Measurements from ENCODE around the gene CYS1. TPM values are rescaled to one million over a fixed set of nuclear protein-coding genes. Genes with fewer than 3 reads are reported as not detected.

Gene CYS1
- total and polyA plus RNA-seq, 2 of the 13 experiments (the other 11 are each of a cell fraction or from before 2014, with no cell fraction given): 0.04 TPM; not detected in 1

DNA sequence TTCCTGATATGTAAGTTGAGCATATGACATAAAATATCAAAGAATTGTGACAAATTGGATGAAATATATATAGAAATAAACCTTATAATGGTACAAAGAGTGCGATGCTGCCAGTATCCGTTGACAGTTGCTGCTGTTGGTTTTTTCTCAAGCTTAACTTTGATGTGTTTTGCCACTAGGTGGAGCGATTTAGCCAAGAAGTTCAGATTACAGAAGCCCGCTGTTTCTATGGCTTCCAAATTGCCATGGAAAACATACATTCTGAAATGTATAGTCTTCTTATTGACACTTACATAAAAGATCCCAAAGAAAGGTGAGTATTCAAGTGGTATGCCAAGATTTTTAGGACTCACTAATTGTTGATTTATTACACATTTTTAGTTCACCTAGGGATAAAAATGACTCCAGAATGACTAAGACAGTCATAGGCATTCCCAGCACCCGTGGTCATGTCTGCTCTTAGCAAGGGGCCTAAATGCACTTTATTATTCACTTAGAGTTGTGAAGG lies 44.4 kb upstream of the CYS1 start (continued):
- TF ChIP-seq HMG20B (CRISPR knock-in tag; conservative IDR thresholded peaks at IDR 0.05) (no peak), TP53 (CRISPR knock-in tag; conservative IDR thresholded peaks at IDR 0.05) (no peak), ZNF230 (CRISPR knock-in tag; IDR thresholded peaks at IDR 0.05) (peak; percentile 99), PPARG (CRISPR knock-in tag; conservative IDR thresholded peaks at IDR 0.05) (no peak; the same call in 1 of the 2 replicates), SAP130 (CRISPR knock-in tag; IDR thresholded peaks at IDR 0.05; ENCODE audit: low read depth) (peak; percentile 82), CHD4 (IDR thresholded peaks at IDR 0.05; ENCODE audit: borderline replicate concordance, low read length) (peak; percentile 41; the same call in 1 of the 2 replicates), FOXA3 (CRISPR knock-in tag; IDR thresholded peaks at IDR 0.05) (peak; percentile 34; the same call in 1 of the 2 replicates), FOXA1 (IDR thresholded peaks at IDR 0.05) (no peak), FOXA1 (CRISPR knock-in tag; IDR thresholded peaks at IDR 0.05) (0 out of 2 replicates have a peak, but pooled peaks have one; percentile 28), TMF1 (CRISPR knock-in tag; IDR thresholded peaks at IDR 0.05; ENCODE audit: low read depth) (no peak), TGIF2 (CRISPR knock-in tag; IDR thresholded peaks at IDR 0.05) (peak; percentile 47), ZNF12 (CRISPR knock-in tag; IDR thresholded peaks at IDR 0.05) (peak; percentile 69; the same call in 1 of the 2 replicates), SMC3 (IDR thresholded peaks at IDR 0.05; ENCODE audit: low read length) (peak; percentile 73), SIX4 (CRISPR knock-in tag; IDR thresholded peaks at IDR 0.05) (0 out of 2 replicates have a peak, but pooled peaks have one; percentile 32), MIER2 (CRISPR knock-in tag; IDR thresholded peaks at IDR 0.05) (no peak), ELF3 (CRISPR knock-in tag; IDR thresholded peaks at IDR 0.05) (peak; percentile 33; the same call in 1 of the 2 replicates)
- TF ChIP-seq, protein P1, sequence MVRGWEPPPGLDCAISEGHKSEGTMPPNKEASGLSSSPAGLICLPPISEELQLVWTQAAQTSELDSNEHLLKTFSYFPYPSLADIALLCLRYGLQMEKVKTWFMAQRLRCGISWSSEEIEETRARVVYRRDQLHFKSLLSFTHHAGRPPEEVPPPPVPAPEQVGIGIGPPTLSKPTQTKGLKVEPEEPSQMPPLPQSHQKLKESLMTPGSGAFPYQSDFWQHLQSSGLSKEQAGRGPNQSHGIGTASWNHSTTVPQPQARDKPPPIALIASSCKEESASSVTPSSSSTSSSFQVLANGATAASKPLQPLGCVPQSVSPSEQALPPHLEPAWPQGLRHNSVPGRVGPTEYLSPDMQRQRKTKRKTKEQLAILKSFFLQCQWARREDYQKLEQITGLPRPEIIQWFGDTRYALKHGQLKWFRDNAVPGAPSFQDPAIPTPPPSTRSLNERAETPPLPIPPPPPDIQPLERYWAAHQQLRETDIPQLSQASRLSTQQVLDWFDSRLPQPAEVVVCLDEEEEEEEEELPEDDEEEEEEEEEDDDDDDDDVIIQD (CRISPR knock-in tag; IDR thresholded peaks at IDR 0.05; ENCODE audit: low read depth): 0 out of 2 replicates have a peak, but pooled peaks have one; percentile 32
- TF ChIP-seq, protein P2, sequence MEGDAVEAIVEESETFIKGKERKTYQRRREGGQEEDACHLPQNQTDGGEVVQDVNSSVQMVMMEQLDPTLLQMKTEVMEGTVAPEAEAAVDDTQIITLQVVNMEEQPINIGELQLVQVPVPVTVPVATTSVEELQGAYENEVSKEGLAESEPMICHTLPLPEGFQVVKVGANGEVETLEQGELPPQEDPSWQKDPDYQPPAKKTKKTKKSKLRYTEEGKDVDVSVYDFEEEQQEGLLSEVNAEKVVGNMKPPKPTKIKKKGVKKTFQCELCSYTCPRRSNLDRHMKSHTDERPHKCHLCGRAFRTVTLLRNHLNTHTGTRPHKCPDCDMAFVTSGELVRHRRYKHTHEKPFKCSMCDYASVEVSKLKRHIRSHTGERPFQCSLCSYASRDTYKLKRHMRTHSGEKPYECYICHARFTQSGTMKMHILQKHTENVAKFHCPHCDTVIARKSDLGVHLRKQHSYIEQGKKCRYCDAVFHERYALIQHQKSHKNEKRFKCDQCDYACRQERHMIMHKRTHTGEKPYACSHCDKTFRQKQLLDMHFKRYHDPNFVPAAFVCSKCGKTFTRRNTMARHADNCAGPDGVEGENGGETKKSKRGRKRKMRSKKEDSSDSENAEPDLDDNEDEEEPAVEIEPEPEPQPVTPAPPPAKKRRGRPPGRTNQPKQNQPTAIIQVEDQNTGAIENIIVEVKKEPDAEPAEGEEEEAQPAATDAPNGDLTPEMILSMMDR (CRISPR knock-in tag; IDR thresholded peaks at IDR 0.05): peak; percentile 83
- TF ChIP-seq, protein P3, sequence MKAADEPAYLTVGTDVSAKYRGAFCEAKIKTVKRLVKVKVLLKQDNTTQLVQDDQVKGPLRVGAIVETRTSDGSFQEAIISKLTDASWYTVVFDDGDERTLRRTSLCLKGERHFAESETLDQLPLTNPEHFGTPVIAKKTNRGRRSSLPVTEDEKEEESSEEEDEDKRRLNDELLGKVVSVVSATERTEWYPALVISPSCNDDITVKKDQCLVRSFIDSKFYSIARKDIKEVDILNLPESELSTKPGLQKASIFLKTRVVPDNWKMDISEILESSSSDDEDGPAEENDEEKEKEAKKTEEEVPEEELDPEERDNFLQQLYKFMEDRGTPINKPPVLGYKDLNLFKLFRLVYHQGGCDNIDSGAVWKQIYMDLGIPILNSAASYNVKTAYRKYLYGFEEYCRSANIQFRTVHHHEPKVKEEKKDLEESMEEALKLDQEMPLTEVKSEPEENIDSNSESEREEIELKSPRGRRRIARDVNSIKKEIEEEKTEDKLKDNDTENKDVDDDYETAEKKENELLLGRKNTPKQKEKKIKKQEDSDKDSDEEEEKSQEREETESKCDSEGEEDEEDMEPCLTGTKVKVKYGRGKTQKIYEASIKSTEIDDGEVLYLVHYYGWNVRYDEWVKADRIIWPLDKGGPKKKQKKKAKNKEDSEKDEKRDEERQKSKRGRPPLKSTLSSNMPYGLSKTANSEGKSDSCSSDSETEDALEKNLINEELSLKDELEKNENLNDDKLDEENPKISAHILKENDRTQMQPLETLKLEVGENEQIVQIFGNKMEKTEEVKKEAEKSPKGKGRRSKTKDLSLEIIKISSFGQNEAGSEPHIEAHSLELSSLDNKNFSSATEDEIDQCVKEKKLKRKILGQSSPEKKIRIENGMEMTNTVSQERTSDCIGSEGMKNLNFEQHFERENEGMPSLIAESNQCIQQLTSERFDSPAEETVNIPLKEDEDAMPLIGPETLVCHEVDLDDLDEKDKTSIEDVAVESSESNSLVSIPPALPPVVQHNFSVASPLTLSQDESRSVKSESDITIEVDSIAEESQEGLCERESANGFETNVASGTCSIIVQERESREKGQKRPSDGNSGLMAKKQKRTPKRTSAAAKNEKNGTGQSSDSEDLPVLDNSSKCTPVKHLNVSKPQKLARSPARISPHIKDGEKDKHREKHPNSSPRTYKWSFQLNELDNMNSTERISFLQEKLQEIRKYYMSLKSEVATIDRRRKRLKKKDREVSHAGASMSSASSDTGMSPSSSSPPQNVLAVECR (CRISPR knock-in tag; IDR thresholded peaks at IDR 0.05; ENCODE audit: borderline replicate concordance): peak; percentile 37; the same call in 1 of the 2 replicates
- TF ChIP-seq, protein P4, sequence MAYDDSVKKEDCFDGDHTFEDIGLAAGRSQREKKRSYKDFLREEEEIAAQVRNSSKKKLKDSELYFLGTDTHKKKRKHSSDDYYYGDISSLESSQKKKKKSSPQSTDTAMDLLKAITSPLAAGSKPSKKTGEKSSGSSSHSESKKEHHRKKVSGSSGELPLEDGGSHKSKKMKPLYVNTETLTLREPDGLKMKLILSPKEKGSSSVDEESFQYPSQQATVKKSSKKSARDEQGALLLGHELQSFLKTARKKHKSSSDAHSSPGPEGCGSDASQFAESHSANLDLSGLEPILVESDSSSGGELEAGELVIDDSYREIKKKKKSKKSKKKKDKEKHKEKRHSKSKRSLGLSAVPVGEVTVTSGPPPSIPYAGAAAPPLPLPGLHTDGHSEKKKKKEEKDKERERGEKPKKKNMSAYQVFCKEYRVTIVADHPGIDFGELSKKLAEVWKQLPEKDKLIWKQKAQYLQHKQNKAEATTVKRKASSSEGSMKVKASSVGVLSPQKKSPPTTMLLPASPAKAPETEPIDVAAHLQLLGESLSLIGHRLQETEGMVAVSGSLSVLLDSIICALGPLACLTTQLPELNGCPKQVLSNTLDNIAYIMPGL (CRISPR knock-in tag; IDR thresholded peaks at IDR 0.05; ENCODE audit: borderline replicate concordance in 1 of 2, low read depth in 1 of 2): 0 out of 4 replicates have a peak, but pooled peaks of 1 of the 2 experiments have one; percentile 55
- TF ChIP-seq, protein P5, sequence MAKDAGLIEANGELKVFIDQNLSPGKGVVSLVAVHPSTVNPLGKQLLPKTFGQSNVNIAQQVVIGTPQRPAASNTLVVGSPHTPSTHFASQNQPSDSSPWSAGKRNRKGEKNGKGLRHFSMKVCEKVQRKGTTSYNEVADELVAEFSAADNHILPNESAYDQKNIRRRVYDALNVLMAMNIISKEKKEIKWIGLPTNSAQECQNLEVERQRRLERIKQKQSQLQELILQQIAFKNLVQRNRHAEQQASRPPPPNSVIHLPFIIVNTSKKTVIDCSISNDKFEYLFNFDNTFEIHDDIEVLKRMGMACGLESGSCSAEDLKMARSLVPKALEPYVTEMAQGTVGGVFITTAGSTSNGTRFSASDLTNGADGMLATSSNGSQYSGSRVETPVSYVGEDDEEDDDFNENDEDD (CRISPR knock-in tag; IDR thresholded peaks at IDR 0.05; ENCODE audit: borderline replicate concordance): no peak

Data from HepG2 (cell line).